MCF 10A (cell line): ENCODE data around the gene TMEM252. TPM values are rescaled to one million over a fixed set of nuclear protein-coding genes. Genes with fewer than 3 reads are reported as not detected.

Experiments used
- BruUV-seq: library from RNA; stranded (reverse); fragments of 400-500 nt; replicated peaks from 2 replicates; lab custom pipeline; 2021; lab: Mats Ljungman, UMichigan
- CTCF ChIA-PET: fragments of 300-600 bp; sonication (Branson Sonifier 250); formaldehyde crosslinking; extraction: SDS; loops from one replicate; lab custom pipeline; 2021; ENCODE audit warnings: antibody characterized with exemption, inconsistent platforms; lab: Yijun Ruan, JAX
- POLR2A ChIA-PET: fragments of 300-600, 350-650 bp; sonication (Branson Sonifier 250); formaldehyde crosslinking; extraction: SDS; loops from one replicate; lab custom pipeline; 2020; ENCODE audit warnings: antibody characterized with exemption, inconsistent platforms; lab: Yijun Ruan, JAX
- DNase-seq: peaks from one replicate; pipeline ENCODE4 v3.0.0-alpha.2; 2018; ENCODE audit not compliant: unreplicated experiment
- H3K27ac Mint-ChIP-seq: one replicate; pipeline ENCODE4 v1.8.0; 2022; ENCODE audit warnings: mild to moderate bottlenecking, low read depth, mixed read lengths; ENCODE audit not compliant: unreplicated experiment
- H3K27me3 Mint-ChIP-seq: one replicate; pipeline ENCODE4 v1.8.0; 2022; ENCODE audit warnings: mixed read lengths; ENCODE audit not compliant: insufficient read depth, unreplicated experiment
- H3K36me3 Mint-ChIP-seq: one replicate; pipeline ENCODE4 v1.8.0; 2022; ENCODE audit warnings: mild to moderate bottlenecking, moderate library complexity, mixed read lengths; ENCODE audit not compliant: insufficient read depth, unreplicated experiment
- H3K4me1 Mint-ChIP-seq: one replicate; pipeline ENCODE4 v1.8.0; 2022; ENCODE audit warnings: mixed read lengths; ENCODE audit not compliant: insufficient read depth, unreplicated experiment
- H3K4me3 Mint-ChIP-seq: one replicate; pipeline ENCODE4 v1.8.0; 2022; ENCODE audit warnings: mild to moderate bottlenecking, moderate library complexity, mixed read lengths; ENCODE audit not compliant: unreplicated experiment
- H3K9me3 Mint-ChIP-seq: one replicate; pipeline ENCODE4 v1.8.0; 2022; ENCODE audit warnings: mixed read lengths; ENCODE audit not compliant: unreplicated experiment
- CTCF ChIP-seq: fragments of 200-600 bp; IDR thresholded peaks from one replicate; pipeline ENCODE4 v1.8.0; 2022; ENCODE audit warnings: antibody characterized with exemption, mild to moderate bottlenecking; ENCODE audit not compliant: unreplicated experiment
- intact Hi-C: fragments of 100-400 bp; cut with micrococcal nuclease; formaldehyde crosslinking; loops from 2 replicates; pipeline ENCODE4 v1.14.1; 2022
- total RNA-seq: library from RNA; stranded (reverse); gene quantifications from 2 replicates; pipeline ENCODE4 v1.2.3, GENCODE V29; 2022

Gene TMEM252
- total RNA-seq, 1 experiment from 2014 or later: not detected

GRCh38 chr9:68506551-68506950 lies 34.1 kb downstream of the TMEM252 start:
- no peak overlapping the region for H3K27ac Mint-ChIP-seq
- no peaks in the 10 kb centered on the region for H3K36me3 Mint-ChIP-seq
- POLR2A ChIA-PET: no interaction called here
- H3K9me3 Mint-ChIP-seq: no peaks in the 10 kb centered on the region
- H3K27me3 Mint-ChIP-seq: no peaks in the 10 kb centered on the region
- no peak overlapping the region for H3K4me3 Mint-ChIP-seq
- intact Hi-C loops: loop anchor here (5.0 kb wide), 1 partner anchor 61 kb away; no protein-coding TSS in a partner anchor
- no peak for TF ChIP-seq CTCF
- H3K4me1 Mint-ChIP-seq: peaks cover under 1% of the 10 kb centered on the region
- no TSS peak for BruUV-seq
- CTCF ChIA-PET: interaction anchor here (0.6 to 4.0 kb wide), 18 partner anchors 9 to 790 kb away, joined by 3 to 25 read pairs (median 4); partner anchors contain the start of gene FXN
- no peak for DNase-seq

- ChIA-PET CTCF (interaction anchor here (0.5 to 1.9 kb wide), 16 partner anchors 12 to 1227 kb away, joined by 3 to 10 read pairs (median 4); partner anchors contain the start of gene FXN), POLR2A (interaction anchor here (0.5 to 0.7 kb wide), 2 partner anchors 10 to 300 kb away, joined by 3 read pairs; no protein-coding TSS in a partner anchor)
- intact Hi-C loops: loop anchor here (5.0 kb wide), 1 partner anchor 61 kb away; no protein-coding TSS in a partner anchor
- H3K4me3 Mint-ChIP-seq: no peak overlapping the region
- no peak for DNase-seq
- no peaks in the 10 kb centered on the region for H3K36me3 Mint-ChIP-seq
- no peak overlapping the region for H3K27ac Mint-ChIP-seq
- no TSS peak for BruUV-seq
- no peaks in the 10 kb centered on the region for H3K9me3 Mint-ChIP-seq
- H3K4me1 Mint-ChIP-seq: peaks cover 8% of the 10 kb centered on the region
- no peak for TF ChIP-seq CTCF
- H3K27me3 Mint-ChIP-seq: no peaks in the 10 kb centered on the region
Measured at GRCh38 chr9:68505681-68506409, 34.8 kb downstream of the TMEM252 start.

- Mint-ChIP-seq H3K4me3 (no peak overlapping the region), H3K9me3 (no peaks in the 10 kb centered on the region), H3K4me1 (peaks cover 17% of the 10 kb centered on the region), H3K27me3 (no peaks in the 10 kb centered on the region), H3K36me3 (no peaks in the 10 kb centered on the region), H3K27ac (no peak overlapping the region)
- intact Hi-C loops: no loop called here
- ChIA-PET POLR2A (interaction anchor here (1.3 kb wide), 1 partner anchor 13 kb away, joined by 7 read pairs; no protein-coding TSS in a partner anchor), CTCF (no interaction called here)
- BruUV-seq: no TSS peak
- TF ChIP-seq CTCF: no peak
- DNase-seq: no peak
Measured at GRCh38 chr9:68502279-68502678, 38.4 kb downstream of the TMEM252 start.
